Coronary artery (tissue), 2 donors: ENCODE results near the gene LSM2.

Experiments
- DNase-seq: peaks from one replicate; pipeline ENCODE4 v3.0.0-alpha.2; 2017; ENCODE audit warnings: low spot score
- H3K27ac ChIP-seq, 2 donors: fragments of 200-600 bp; sonication (generic); one replicate each; pipeline ENCODE4 v1.5.1; 2016 to 2019
- H3K4me3 ChIP-seq: fragments of 200-600 bp; sonication (generic); 2 replicates; pipeline ENCODE4 v1.5.1; 2016; ENCODE audit warnings: mild to moderate bottlenecking, moderate library complexity
- CTCF ChIP-seq: fragments of 200-600 bp; sonication (generic); IDR thresholded peaks from one replicate; pipeline ENCODE4 v1.5.1; 2019; ENCODE audit warnings: antibody characterized with exemption

The LSM2 gene

DNA sequence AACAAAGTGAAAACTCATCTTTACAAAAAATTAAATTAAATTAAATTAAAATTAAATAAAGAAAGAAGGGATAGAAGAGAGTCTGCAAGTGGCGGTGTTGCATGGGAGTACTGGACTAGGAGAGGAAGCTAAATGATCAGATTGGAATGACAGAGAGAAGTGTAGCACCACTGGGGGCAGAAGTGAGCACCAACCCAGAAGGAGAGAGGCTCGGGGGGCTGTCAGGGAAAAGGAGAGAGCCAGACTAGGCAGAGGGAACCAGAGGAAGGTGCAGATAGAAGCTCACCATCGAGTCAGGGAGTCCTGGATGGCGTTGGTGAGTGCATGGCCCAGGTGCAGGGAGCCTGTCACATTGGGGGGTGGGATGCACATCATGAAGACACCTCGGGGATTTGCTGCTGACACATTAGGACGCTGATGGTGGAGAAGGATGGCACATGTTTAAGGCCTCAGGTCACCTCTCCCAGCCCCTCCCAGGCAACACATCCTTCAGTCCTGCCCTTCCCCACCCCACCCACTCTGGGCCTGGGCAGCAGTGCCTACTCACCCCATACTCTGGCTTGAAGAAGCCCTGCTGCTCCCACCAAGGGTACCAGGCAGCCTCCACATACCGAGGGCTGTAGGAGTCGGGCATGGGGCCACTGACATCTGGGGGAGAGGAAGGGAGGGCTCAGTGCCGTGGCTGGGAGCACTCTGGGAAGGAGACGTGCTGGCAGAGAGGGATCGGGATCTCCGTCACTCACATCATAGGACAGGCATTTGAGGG is 15.3 kb downstream of the LSM2 start:
- Histone ChIP-seq H3K4me3 (no peak overlapping the region), H3K27ac (no peak overlapping the region)
- peak; percentile 70 for DNase-seq
- no peak for TF ChIP-seq CTCF

- no peak overlapping the region for H3K27ac ChIP-seq
- no peak for DNase-seq
These were observed 21.3 kb downstream of the LSM2 start for GRCh38 chr6:31785475-31785874.

DNA sequence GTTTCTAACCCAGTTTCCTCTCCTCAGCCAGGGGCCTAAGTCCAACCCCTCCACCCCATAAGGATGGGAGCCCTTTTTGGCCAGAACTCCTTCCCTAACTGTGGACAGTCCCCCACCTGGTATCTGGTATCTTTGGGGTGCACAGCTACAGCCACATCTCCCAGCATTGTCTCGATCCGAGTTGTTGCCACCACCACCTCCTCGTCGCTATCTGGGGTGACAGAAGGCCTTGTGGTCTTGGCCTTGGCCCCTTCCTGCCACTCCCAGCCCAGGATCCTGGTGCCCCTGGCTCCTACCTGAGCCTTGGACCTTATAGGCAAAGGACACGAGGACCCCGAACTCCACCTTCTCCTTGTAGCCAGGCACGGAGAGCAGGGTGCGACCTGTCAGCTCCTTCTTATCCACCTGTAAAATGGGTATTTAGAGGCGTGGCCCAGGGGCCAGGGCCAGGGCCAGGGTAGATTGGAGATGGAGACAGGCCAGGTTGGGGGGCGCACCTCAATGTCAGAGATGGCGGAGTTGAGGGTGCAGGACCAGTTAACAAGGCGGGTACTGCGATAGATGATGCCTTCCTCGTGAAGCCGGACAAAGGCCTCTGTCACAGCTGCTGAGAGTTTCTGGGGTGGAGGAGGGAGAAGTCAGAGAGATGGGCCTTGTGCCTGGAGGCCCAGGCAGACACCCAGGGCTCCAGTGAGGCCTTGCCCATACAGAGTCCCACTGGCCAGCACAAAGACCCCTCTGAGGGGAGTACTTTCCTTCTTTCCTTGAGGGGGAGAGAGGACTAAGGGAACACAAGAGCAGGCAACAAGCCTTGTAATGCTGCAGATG is 22.5 kb downstream of the LSM2 start:
- no peak for TF ChIP-seq CTCF
- no peak for DNase-seq

More at GRCh38 chr6:31785475-31785874, 21.3 kb downstream of the LSM2 start:
- TF ChIP-seq CTCF = no peak
- H3K4me3 ChIP-seq = no peak overlapping the region

DNA sequence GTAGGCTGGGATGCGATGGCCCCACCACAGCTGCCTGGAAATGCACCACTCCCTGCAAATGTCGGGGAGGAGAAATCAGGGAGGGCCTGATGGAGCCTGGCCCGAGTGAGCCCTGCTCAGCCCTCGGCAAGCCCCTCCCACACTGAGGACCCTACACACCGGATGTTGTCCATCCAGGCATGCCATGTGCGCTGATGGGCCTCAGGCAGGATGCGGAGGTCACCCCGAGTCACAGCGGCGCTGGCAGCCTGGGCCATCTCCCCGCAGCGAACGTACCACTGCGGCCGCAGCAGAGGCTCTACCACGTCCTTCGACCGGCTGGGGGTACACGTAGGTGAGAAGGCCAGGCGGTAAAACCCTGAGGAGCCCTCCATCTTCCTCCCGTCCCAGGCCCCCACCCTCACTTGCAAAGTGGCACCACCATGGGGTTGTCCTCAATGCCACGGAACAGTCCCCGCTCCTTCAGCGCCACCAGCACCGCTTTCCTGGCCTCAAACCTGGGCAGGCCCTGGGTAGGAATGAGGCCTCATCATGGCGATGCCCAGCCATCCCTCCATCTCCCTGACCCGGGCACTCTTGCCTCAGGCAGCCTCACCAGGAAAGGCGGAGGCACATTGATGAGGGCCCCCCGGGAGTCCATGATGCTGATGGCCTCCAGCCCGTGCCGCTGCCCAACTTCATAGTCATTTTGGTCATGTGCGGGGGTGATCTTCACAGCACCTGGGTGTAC is 24.5 kb downstream of the LSM2 start:
- no peak overlapping the region for H3K27ac ChIP-seq
- no peak for DNase-seq
- TF ChIP-seq CTCF = no peak
- H3K4me3 ChIP-seq = no peak overlapping the region

More for the DNA sequence above, 22.5 kb downstream of the LSM2 start:
- no peak overlapping the region for H3K4me3 ChIP-seq
- H3K27ac ChIP-seq = no peak overlapping the region

- no peak for TF ChIP-seq CTCF
- DNase-seq = no peak
- H3K4me3 ChIP-seq = no peak overlapping the region
- H3K27ac ChIP-seq = no peak overlapping the region
These were observed 25.3 kb downstream of the LSM2 start for GRCh38 chr6:31781244-31782125.

DNA sequence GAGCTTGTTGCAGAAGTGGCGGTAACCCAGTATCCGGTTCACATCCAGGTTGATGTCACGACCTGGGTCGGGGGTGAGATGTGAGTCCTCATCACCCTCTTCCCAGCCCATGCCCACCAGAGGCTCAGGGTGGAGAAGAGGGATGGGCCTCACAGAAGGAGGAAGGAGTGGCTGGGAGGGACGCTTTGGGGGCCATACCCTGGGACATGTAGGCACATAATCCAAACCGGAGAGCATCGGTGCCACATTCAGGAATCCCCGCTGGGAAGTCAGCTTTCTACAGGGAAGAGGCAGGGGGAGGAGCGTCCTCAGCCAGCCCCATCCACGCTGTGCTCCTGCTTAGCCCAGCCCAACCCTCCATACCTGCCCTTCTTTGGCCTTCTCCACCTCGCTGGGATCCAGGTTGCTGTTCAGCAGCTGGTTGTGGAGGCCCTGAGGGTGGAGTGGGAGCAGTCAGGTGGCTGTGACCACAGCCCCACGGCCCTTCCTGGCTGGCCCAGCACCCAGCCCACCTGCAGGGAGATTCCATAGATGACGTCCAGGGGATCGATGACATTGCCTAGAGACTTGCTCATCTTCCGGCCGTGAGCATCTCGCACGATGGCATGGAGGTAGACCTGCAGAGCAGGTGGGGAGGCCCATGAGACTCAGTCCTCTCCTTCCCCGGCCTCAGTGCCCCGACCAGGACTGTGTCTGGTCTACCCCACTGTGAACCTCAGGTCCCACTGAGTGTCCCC is 26.1 kb downstream of the LSM2 start:
- Histone ChIP-seq H3K27ac (no peak overlapping the region), H3K4me3 (no peak overlapping the region)
- no peak for TF ChIP-seq CTCF
- no peak for DNase-seq
